GM10266 (cell line): Measurements from ENCODE around the gene TINAG.

Source experiments
- DNase-seq: peaks from one replicate; pipeline ENCODE4 v3.0.0; 2012; ENCODE audit errors: extremely low spot score
- TF ChIP-seq, protein P1 (sequence below): IDR thresholded peaks from 2 replicates; pipeline ENCODE4 v1.5.1; 2012; ENCODE audit warnings: mild to moderate bottlenecking, low read depth; ENCODE audit not compliant: control insufficient read depth, insufficient read depth; ENCODE audit errors: missing control alignments

TINAG gene

DNA sequence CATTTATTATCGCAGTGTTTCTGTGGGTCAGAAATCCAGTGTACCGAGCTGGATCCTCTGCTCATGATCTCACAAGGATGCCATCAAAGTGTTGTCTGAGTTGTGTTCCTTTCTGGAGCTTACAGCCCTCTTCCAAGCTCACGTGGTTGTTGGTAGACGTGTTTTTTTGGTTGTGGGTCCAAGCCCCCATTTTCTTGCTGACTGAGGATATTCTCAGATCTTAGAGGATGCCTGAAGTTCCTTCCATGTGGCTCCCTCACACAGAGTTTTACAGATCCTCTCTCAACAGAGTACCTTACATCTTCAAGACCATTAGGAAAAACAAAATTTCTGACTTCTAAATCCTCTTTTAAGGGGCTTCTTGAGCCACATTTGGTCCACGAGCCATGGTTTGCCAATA is 78.1 kb downstream of the TINAG start:
- no peak for DNase-seq
- TF ChIP-seq, protein P1, sequence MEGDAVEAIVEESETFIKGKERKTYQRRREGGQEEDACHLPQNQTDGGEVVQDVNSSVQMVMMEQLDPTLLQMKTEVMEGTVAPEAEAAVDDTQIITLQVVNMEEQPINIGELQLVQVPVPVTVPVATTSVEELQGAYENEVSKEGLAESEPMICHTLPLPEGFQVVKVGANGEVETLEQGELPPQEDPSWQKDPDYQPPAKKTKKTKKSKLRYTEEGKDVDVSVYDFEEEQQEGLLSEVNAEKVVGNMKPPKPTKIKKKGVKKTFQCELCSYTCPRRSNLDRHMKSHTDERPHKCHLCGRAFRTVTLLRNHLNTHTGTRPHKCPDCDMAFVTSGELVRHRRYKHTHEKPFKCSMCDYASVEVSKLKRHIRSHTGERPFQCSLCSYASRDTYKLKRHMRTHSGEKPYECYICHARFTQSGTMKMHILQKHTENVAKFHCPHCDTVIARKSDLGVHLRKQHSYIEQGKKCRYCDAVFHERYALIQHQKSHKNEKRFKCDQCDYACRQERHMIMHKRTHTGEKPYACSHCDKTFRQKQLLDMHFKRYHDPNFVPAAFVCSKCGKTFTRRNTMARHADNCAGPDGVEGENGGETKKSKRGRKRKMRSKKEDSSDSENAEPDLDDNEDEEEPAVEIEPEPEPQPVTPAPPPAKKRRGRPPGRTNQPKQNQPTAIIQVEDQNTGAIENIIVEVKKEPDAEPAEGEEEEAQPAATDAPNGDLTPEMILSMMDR: no peak

DNA sequence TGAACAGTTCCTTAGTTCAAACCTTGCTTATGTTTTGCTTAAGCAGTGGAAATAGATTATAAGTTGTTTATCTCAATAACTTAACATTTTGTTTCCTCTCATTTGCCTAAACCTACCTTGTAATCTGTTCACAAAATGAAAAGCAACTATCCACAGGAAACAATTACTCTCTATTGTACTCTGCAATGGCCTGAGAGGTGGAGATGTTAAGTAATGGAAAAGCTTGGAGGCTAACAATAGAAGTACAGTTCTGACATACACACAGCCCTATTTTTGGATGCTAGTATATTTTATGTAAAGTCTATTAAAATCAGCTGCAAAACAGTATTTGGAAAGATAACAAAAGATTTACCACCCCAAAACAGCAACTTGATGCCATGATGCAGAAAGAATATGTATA is 82.1 kb downstream of the TINAG start:
- TF ChIP-seq, protein P1: no peak
- DNase-seq: no peak

DNA sequence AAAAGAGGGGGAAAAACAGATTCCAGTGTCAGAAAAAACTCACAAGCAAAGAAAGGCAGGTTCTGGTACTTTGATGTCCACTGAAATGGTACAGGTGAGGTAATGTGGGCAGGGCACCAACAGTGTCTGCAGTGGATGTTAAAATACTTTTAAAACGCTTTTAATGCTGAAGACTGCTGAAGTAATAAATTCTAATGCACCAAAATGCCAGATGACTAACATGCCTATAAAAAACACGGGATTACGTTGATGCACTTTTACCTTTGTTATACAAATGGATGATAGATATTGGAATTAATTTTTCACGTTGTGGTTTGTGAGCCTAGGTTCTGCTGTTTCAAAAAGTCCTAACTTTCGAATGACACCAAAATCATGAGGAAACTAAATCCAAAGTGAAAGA is 83.3 kb downstream of the TINAG start:
- TF ChIP-seq, protein P1: no peak
- DNase-seq: no peak

DNA sequence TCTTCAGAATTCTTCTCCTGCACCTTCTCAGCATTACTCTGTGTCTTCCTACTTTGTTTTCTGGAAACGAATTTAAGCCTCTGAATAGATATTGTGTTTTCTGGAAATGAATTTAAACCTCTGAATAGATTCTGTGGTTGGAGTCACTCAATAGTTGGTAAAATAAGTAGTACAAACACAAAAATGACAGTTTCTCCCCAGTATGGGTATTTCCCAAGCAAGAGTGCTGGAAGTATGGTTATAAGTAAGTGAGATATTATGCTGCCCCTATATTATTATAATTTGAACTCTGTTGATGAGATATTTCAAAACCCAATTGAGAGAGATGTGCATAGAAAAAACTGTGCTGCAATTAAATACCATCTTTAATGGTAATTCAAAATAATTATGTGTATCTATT is 94.9 kb downstream of the TINAG start:
- TF ChIP-seq, protein P1: no peak
- no peak for DNase-seq

DNA sequence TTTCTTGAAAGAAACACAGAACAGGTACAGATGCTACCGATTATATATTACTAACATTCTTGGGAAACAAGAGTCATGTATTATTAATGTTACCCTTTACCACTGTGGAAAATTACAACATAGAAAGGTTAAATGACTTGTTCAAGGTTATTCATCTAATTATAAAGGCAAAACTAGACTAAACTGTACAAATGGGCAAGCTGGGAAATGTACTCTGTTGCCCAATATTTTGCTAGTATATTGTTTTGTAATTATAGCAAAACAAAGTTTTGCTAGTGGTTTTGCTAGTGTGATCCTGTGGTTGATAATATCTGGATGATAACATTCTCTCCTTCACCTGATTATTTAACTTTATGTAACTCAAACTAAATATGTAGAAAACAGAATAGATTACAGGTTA is 96.5 kb downstream of the TINAG start:
- no peak for DNase-seq
- TF ChIP-seq, protein P1: no peak

DNA sequence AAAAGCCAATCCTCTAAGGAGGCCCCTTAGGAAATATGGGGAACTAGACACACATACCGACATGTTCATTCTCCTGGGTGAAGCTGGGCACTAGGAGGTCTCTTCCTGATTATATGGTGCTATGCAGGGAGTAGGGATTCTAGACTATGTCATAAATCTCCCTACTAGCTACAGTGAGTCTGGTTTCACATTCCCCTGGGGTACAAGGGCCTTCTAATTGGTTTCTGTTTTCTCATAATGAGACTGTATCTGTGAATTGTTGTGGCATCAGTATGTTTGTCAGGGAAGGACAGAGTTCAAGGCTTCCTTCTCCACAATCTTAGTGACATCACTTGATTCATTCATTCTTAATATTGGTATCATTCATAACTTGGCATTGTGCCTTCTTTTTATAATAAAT is 103.5 kb downstream of the TINAG start:
- TF ChIP-seq, protein P1: no peak
- no peak for DNase-seq

DNA sequence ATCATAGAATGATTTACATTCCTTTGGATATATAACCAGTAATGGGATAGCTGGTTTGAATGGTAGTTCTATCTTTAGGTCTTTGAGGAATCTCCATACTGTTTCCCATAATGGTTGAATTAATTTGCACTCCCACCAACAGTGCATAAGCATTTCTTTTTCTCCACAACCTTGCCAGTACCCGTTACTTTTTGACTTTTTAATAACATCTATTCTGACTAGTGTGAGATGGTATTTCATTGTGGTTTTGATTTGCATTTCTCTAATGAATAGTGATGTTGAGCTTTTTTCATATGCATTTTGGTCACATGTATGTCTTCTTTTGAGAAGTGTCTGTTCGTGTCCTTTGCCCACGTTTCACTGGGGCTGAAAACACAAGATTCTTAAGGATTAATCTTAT is 107.3 kb downstream of the TINAG start:
- TF ChIP-seq, protein P1: no peak
- no peak for DNase-seq
